Common myeloid progenitor, CD34-positive (primary cell): ENCODE measurements around the gene MACROD2.

Experiments used
- CTCF ChIA-PET: fragments of 350-600 bp; sonication (Branson Sonifier 250); formaldehyde crosslinking; loops from one replicate; lab custom pipeline; 2021; ENCODE audit warnings: antibody characterized with exemption; lab: Charles Lee
- POLR2A ChIA-PET: fragments of 350-600 bp; sonication (Branson Sonifier 250); formaldehyde crosslinking; loops from one replicate; lab custom pipeline; 2021; ENCODE audit warnings: antibody characterized with exemption; lab: Charles Lee
- DNase-seq, 3 donors: peaks; one replicate each; pipeline versions ENCODE4 v3.0.0 to v3.0.0-alpha.2; 2013
- H3K27ac ChIP-seq, 2 experiments: 1 replicate in 1 of 2; 2 replicates in 1 of 2; pipeline ENCODE4 v1.7.0; 2013; ENCODE audit warnings: inconsistent platforms in 2 of 2, low read length in 2 of 2, mild to moderate bottlenecking in 2 of 2, low read depth in 1 of 2, moderate library complexity in 1 of 2; ENCODE audit not compliant: severe bottlenecking in 2 of 2, insufficient read depth in 1 of 2, poor library complexity in 1 of 2
- H3K27me3 ChIP-seq, 5 experiments: replicated peaks in 2 of 5; 1 replicate in 3 of 5; 2 replicates in 2 of 5; pipeline versions ENCODE4 v1.6.1 to v1.7.0; 2013; ENCODE audit warnings: low read length in 4 of 5, mild to moderate bottlenecking in 2 of 5, moderate library complexity in 2 of 5, inconsistent platforms in 1 of 5; ENCODE audit not compliant: insufficient read depth in 5 of 5, control insufficient read depth in 4 of 5
- H3K36me3 ChIP-seq, 4 experiments: 1 replicate in 2 of 4; 2 replicates in 2 of 4; pipeline versions ENCODE4 v1.6.1 to v1.7.0; 2013; ENCODE audit warnings: low read length in 3 of 4, control low read depth in 1 of 4, mild to moderate bottlenecking in 1 of 4; ENCODE audit not compliant: control insufficient read depth in 4 of 4, insufficient read depth in 4 of 4
- H3K4me1 ChIP-seq, 4 experiments: 1 replicate in 3 of 4; 2 replicates in 1 of 4; pipeline versions ENCODE4 v1.6.1 to v1.7.1; 2013; ENCODE audit warnings: low read length in 3 of 4, mild to moderate bottlenecking in 3 of 4, control low read depth in 1 of 4, inconsistent platforms in 1 of 4, moderate library complexity in 1 of 4; ENCODE audit not compliant: control insufficient read depth in 4 of 4, insufficient read depth in 4 of 4; ENCODE audit errors: control extremely low read depth in 1 of 4
- H3K4me3 ChIP-seq, 7 experiments: 1 replicate in 4 of 7; 2 replicates in 3 of 7; pipeline versions ENCODE4 v1.5.1 to v1.7.0; 2013; ENCODE audit warnings: mild to moderate bottlenecking in 7 of 7, low read length in 6 of 7, moderate library complexity in 6 of 7, inconsistent platforms in 2 of 7, low read depth in 2 of 7, control low read depth in 1 of 7; ENCODE audit not compliant: insufficient read depth in 4 of 7, control insufficient read depth in 1 of 7; ENCODE audit errors: extremely low read depth in 1 of 7
- H3K9me3 ChIP-seq, 5 experiments: 1 replicate in 4 of 5; 2 replicates in 1 of 5; pipeline versions ENCODE4 v1.6.1 to v1.7.1; 2013; ENCODE audit warnings: low read length in 4 of 5, mild to moderate bottlenecking in 2 of 5, inconsistent platforms in 1 of 5, low read depth in 1 of 5, moderate library complexity in 1 of 5; ENCODE audit not compliant: control insufficient read depth in 4 of 5, insufficient read depth in 2 of 5; ENCODE audit errors: control extremely low read depth in 1 of 5
- WGBS: methylation state at CpG from one replicate; pipeline ENCODE4 v1.1.5; 2013; ENCODE audit not compliant: insufficient coverage; 5-methylcytosine and 5-hydroxymethylcytosine counted together

The MACROD2 gene

GRCh38 chr20:14595051-14595450, 599.7 kb downstream of the MACROD2 start:
- POLR2A ChIA-PET = no interaction called here
- 92% methylated on average over 4 of the region's 8 CpGs for WGBS
- Histone ChIP-seq H3K9me3 (no peaks in the 10 kb centered on the region), H3K4me3 (no peak overlapping the region), H3K27ac (no peak overlapping the region), H3K27me3 (no peaks in the 10 kb centered on the region), H3K36me3 (no peaks in the 10 kb centered on the region), H3K4me1 (no peaks in the 10 kb centered on the region)
- DNase-seq = no peak
- CTCF ChIA-PET = no interaction called here

- CTCF ChIA-PET = no interaction called here
Measured at GRCh38 chr20:14597206-14597715, 601.9 kb downstream of the MACROD2 start.

GRCh38 chr20:14599613-14600012, 604.3 kb downstream of the MACROD2 start:
- H3K27me3 ChIP-seq = no peaks in the 10 kb centered on the region
- H3K27ac ChIP-seq = no peak overlapping the region
- 100% methylated on average over 3 of the region's 3 CpGs for WGBS
- no peak for DNase-seq
- no peaks in the 10 kb centered on the region for H3K4me1 ChIP-seq
- no peaks in the 10 kb centered on the region for H3K9me3 ChIP-seq
- no peaks in the 10 kb centered on the region for H3K36me3 ChIP-seq
- POLR2A ChIA-PET = no interaction called here
- H3K4me3 ChIP-seq = no peak overlapping the region
- CTCF ChIA-PET = no interaction called here

More at GRCh38 chr20:14597206-14597715, 601.9 kb downstream of the MACROD2 start:
- H3K9me3 ChIP-seq = no peaks in the 10 kb centered on the region
- DNase-seq = no peak
- no peak overlapping the region for H3K4me3 ChIP-seq
- POLR2A ChIA-PET = no interaction called here
- no peaks in the 10 kb centered on the region for H3K4me1 ChIP-seq
- H3K27ac ChIP-seq = no peak overlapping the region
- H3K36me3 ChIP-seq = no peaks in the 10 kb centered on the region
- H3K27me3 ChIP-seq = no peaks in the 10 kb centered on the region

- POLR2A ChIA-PET = interaction anchor here (0.6 kb wide), 1 partner anchor 665 kb away, joined by 3 read pairs; no protein-coding TSS in a partner anchor
- CTCF ChIA-PET = no interaction called here
- Histone ChIP-seq H3K27ac (no peak overlapping the region), H3K9me3 (no peaks in the 10 kb centered on the region), H3K4me1 (no peaks in the 10 kb centered on the region), H3K36me3 (no peaks in the 10 kb centered on the region), H3K27me3 (no peaks in the 10 kb centered on the region), H3K4me3 (no peak overlapping the region)
- no peak for DNase-seq
- 100% methylated on average over 1 of the region's 2 CpGs for WGBS
Measured at GRCh38 chr20:14600527-14600926, 605.2 kb downstream of the MACROD2 start.

GRCh38 chr20:14604143-14604542, 608.8 kb downstream of the MACROD2 start:
- Histone ChIP-seq H3K4me1 (no peaks in the 10 kb centered on the region), H3K27ac (no peak overlapping the region), H3K9me3 (no peaks in the 10 kb centered on the region), H3K36me3 (no peaks in the 10 kb centered on the region), H3K4me3 (no peak overlapping the region), H3K27me3 (no peaks in the 10 kb centered on the region)
- 100% methylated on average over 1 of the region's 1 CpG for WGBS
- DNase-seq = no peak
- ChIA-PET CTCF (no interaction called here), POLR2A (no interaction called here)

- WGBS = 100% methylated on average over 1 of the region's 4 CpGs
- H3K27ac ChIP-seq = no peak overlapping the region
- H3K27me3 ChIP-seq = no peaks in the 10 kb centered on the region
- no peaks in the 10 kb centered on the region for H3K9me3 ChIP-seq
- no peaks in the 10 kb centered on the region for H3K36me3 ChIP-seq
- H3K4me1 ChIP-seq = no peaks in the 10 kb centered on the region
- no peak overlapping the region for H3K4me3 ChIP-seq
- DNase-seq = no peak
- POLR2A ChIA-PET = no interaction called here
- CTCF ChIA-PET = no interaction called here
Measured at GRCh38 chr20:14609328-14610221, 614.3 kb downstream of the MACROD2 start.

GRCh38 chr20:14611479-14611878, 616.2 kb downstream of the MACROD2 start:
- ChIA-PET CTCF (no interaction called here), POLR2A (no interaction called here)
- Histone ChIP-seq H3K9me3 (no peaks in the 10 kb centered on the region), H3K4me1 (no peaks in the 10 kb centered on the region), H3K27me3 (no peaks in the 10 kb centered on the region), H3K4me3 (no peak overlapping the region), H3K27ac (no peak overlapping the region), H3K36me3 (no peaks in the 10 kb centered on the region)
- WGBS = 100% methylated on average over 1 of the region's 2 CpGs
- DNase-seq = no peak
